Trophoblast cell (in vitro differentiated cells and primary cell): ENCODE measurements around the gene VENTX.

Experiments
- DNase-seq, 2 donors: peaks; one replicate each; pipeline ENCODE4 v3.0.0-alpha.2; 2016
- H2AFZ ChIP-seq: 2 replicates; pipeline ENCODE4 v1.6.1; 2013; ENCODE audit warnings: low read length, moderate library complexity, mild to moderate bottlenecking; ENCODE audit not compliant: insufficient read depth, poor library complexity
- H2AK5ac ChIP-seq: 2 replicates; pipeline ENCODE4 v1.6.1; 2013; ENCODE audit warnings: mild to moderate bottlenecking, low read length
- H2BK120ac ChIP-seq: 2 replicates; pipeline ENCODE4 v1.6.1; 2013; ENCODE audit warnings: low read length, mild to moderate bottlenecking, moderate library complexity; ENCODE audit not compliant: insufficient read depth, poor library complexity
- H2BK12ac ChIP-seq: 2 replicates; pipeline ENCODE4 v1.6.1; 2013; ENCODE audit warnings: mild to moderate bottlenecking, low read length, moderate library complexity
- H2BK5ac ChIP-seq: 2 replicates; pipeline ENCODE4 v1.6.1; 2013; ENCODE audit warnings: low read length, low read depth, moderate library complexity, mild to moderate bottlenecking; ENCODE audit not compliant: poor library complexity
- H3K14ac ChIP-seq: 2 replicates; pipeline ENCODE4 v1.6.1; 2013; ENCODE audit warnings: mild to moderate bottlenecking, low read length
- H3K18ac ChIP-seq: 2 replicates; pipeline ENCODE4 v1.6.1; 2013; ENCODE audit warnings: mild to moderate bottlenecking, low read length
- H3K23ac ChIP-seq: 2 replicates; pipeline ENCODE4 v1.6.1; 2013; ENCODE audit warnings: low read length
- H3K27ac ChIP-seq: 2 replicates; pipeline ENCODE4 v1.5.1; 2013; ENCODE audit warnings: low read depth, mild to moderate bottlenecking, inconsistent platforms, low read length, moderate library complexity
- H3K27me3 ChIP-seq: 2 replicates; pipeline ENCODE4 v1.6.1; 2013; ENCODE audit warnings: inconsistent platforms, mild to moderate bottlenecking, low read length, moderate library complexity; ENCODE audit not compliant: insufficient read depth
- H3K36me3 ChIP-seq, 2 experiments: 1 replicate in 1 of 2; 2 replicates in 1 of 2; pipeline ENCODE4 v1.6.1; 2013; ENCODE audit warnings: low read length in 2 of 2, mild to moderate bottlenecking in 2 of 2, moderate library complexity in 1 of 2; ENCODE audit not compliant: insufficient read depth in 2 of 2, control insufficient read depth in 1 of 2
- H3K4ac ChIP-seq: 2 replicates; pipeline ENCODE4 v1.6.1; 2013; ENCODE audit warnings: low read depth, mild to moderate bottlenecking, low read length, moderate library complexity
- H3K4me1 ChIP-seq, 2 experiments: 1 replicate in 1 of 2; 2 replicates in 1 of 2; pipeline ENCODE4 v1.6.1; 2013; ENCODE audit warnings: low read length in 2 of 2, mild to moderate bottlenecking in 2 of 2, moderate library complexity in 1 of 2; ENCODE audit not compliant: insufficient read depth in 2 of 2, control insufficient read depth in 1 of 2
- H3K4me2 ChIP-seq: 2 replicates; pipeline ENCODE4 v1.6.1; 2013; ENCODE audit warnings: inconsistent platforms, mild to moderate bottlenecking, low read length, moderate library complexity
- H3K4me3 ChIP-seq: 2 replicates; pipeline ENCODE4 v1.5.1; 2013; ENCODE audit warnings: mild to moderate bottlenecking, low read depth, low read length, inconsistent platforms
- H3K79me1 ChIP-seq: one replicate; pipeline ENCODE4 v1.6.1; 2013; ENCODE audit warnings: low read length
- H3K79me2 ChIP-seq: 2 replicates; pipeline ENCODE4 v1.6.1; 2013; ENCODE audit warnings: low read length, mild to moderate bottlenecking; ENCODE audit not compliant: control insufficient read depth, insufficient read depth, poor library complexity
- H3K9ac ChIP-seq: 2 replicates; pipeline ENCODE4 v1.6.1; 2013; ENCODE audit warnings: mild to moderate bottlenecking, low read length
- H3K9me3 ChIP-seq: 2 replicates; pipeline ENCODE4 v1.6.1; 2013; ENCODE audit warnings: low read depth, mild to moderate bottlenecking, control low read depth, inconsistent platforms, low read length; ENCODE audit not compliant: insufficient read depth
- H4K12ac ChIP-seq: 2 replicates; pipeline ENCODE4 v1.6.1; 2013; ENCODE audit warnings: low read depth, mild to moderate bottlenecking, low read length, moderate library complexity
- H4K8ac ChIP-seq: 2 replicates; pipeline ENCODE4 v1.6.1; 2013; ENCODE audit warnings: low read depth, mild to moderate bottlenecking, low read length, moderate library complexity
- H4K91ac ChIP-seq: one replicate; pipeline ENCODE4 v1.6.1; 2013; ENCODE audit warnings: low read depth, mild to moderate bottlenecking, low read length, moderate library complexity
- WGBS: extraction: QIAGEN DNeasy Blood & Tissue Kit; methylation state at CpG from one replicate; pipeline ENCODE4 v1.1.7; 2013; ENCODE audit warnings: missing lambda C conversion rate; ENCODE audit not compliant: insufficient read length, insufficient coverage; ENCODE audit errors: extremely low coverage; 5-methylcytosine and 5-hydroxymethylcytosine counted together

VENTX gene

DNA sequence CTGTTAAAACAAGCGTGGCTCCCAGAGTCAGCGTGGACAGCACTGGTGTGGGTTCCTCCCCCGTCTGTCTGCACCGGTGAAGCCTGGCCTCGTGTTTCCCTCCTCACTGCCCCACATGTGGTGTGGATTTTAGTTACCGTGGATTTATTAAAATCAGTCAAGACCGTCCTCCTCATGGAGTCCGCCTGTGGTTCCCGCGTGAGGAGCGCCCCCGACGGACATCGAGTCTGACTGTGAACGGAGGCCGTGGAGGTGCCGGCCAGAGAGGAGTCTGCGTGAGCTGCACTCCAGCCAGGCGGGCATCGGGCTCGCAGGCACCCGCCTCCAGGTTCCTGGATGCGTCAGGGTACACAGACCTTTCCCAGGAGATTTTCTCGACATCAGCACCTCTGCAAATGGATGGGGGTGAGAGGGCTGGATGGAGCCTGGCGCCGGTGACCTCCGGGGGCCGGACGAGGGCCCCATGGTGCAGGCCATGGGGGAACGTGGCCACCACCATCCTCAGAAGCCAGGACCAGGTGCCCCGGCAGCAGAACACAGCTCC, 33.9 kb upstream of the VENTX start:
- no peak overlapping the region for H3K9ac ChIP-seq
- no peak overlapping the region for H4K8ac ChIP-seq
- no peak overlapping the region for H2AFZ ChIP-seq
- no peaks in the 10 kb centered on the region for H3K27me3 ChIP-seq
- H3K27ac ChIP-seq = no peak overlapping the region
- H3K14ac ChIP-seq = no peak overlapping the region
- no peak overlapping the region for H3K23ac ChIP-seq
- no peaks in the 10 kb centered on the region for H3K36me3 ChIP-seq
- no peaks in the 10 kb centered on the region for H3K4me1 ChIP-seq
- no peak overlapping the region for H2AK5ac ChIP-seq
- no peak overlapping the region for H2BK120ac ChIP-seq
- H3K9me3 ChIP-seq = peaks cover 3% of the 10 kb centered on the region
- H3K4me2 ChIP-seq = no peak overlapping the region
- H2BK12ac ChIP-seq = no peak overlapping the region
- no peak overlapping the region for H4K12ac ChIP-seq
- no peak overlapping the region for H3K18ac ChIP-seq
- H3K79me1 ChIP-seq = no peaks in the 10 kb centered on the region
- H2BK5ac ChIP-seq = no peak overlapping the region
- no peaks in the 10 kb centered on the region for H3K79me2 ChIP-seq
- no peak overlapping the region for H4K91ac ChIP-seq
- no peak overlapping the region for H3K4me3 ChIP-seq
- no peak overlapping the region for H3K4ac ChIP-seq
- no CpG with 5 or more reads among the region's 31 CpGs for WGBS
- no peak for DNase-seq

DNA sequence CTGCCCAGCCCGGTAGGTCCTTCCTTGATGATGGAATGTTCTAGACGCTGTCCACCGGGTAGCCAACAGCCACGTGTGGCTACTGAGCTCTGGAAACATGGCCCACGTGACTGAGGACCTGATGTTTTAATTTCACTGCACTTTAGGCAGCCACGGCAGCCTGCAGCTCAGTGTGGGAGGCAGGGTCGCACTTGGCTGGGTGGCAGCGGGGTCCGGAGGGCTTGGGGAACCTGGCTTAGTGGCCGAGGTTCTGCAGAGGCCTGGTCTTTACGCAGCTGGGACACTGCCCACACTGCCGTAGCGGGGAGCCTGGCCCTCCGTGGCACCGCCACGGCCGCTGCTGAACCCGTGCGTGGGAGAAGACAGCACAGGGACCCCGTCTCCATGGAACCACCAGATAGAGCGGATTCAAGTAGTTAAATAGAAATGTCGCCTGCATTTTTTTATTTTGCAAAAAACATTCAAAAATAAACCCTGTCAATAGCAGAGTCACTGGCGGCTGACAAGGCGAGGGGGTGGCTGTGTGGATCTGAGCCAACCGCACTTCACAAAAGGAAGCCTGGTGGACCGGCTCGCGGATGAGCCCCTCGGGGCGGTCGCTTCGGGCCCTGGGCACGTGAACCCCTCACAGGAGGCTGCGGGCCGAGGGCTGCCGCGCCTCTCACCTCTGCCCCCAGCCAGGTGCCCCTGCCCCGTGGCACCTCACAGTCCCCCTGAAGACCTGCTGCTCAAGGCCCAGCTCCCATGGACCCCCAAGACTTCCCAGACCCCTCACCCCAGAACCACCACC, 33.2 kb upstream of the VENTX start:
- no peak overlapping the region for H4K8ac ChIP-seq
- H4K12ac ChIP-seq = no peak overlapping the region
- no peak overlapping the region for H2BK5ac ChIP-seq
- no peak overlapping the region for H2AK5ac ChIP-seq
- no peak for DNase-seq
- H3K9ac ChIP-seq = no peak overlapping the region
- H3K4me2 ChIP-seq = no peak overlapping the region
- H3K23ac ChIP-seq = no peak overlapping the region
- no peaks in the 10 kb centered on the region for H3K36me3 ChIP-seq
- no peaks in the 10 kb centered on the region for H3K27me3 ChIP-seq
- no peaks in the 10 kb centered on the region for H3K4me1 ChIP-seq
- no peaks in the 10 kb centered on the region for H3K79me2 ChIP-seq
- no peak overlapping the region for H3K18ac ChIP-seq
- no CpG with 5 or more reads among the region's 38 CpGs for WGBS
- no peaks in the 10 kb centered on the region for H3K79me1 ChIP-seq
- no peak overlapping the region for H3K14ac ChIP-seq
- no peak overlapping the region for H2AFZ ChIP-seq
- H3K4ac ChIP-seq = no peak overlapping the region
- no peak overlapping the region for H4K91ac ChIP-seq
- H2BK120ac ChIP-seq = no peak overlapping the region
- peaks cover 9% of the 10 kb centered on the region for H3K9me3 ChIP-seq
- H2BK12ac ChIP-seq = no peak overlapping the region
- H3K27ac ChIP-seq = no peak overlapping the region
- no peak overlapping the region for H3K4me3 ChIP-seq

- Histone ChIP-seq H3K79me1 (no peaks in the 10 kb centered on the region), H2AK5ac (no peak overlapping the region), H3K9me3 (peaks cover 11% of the 10 kb centered on the region), H3K4ac (no peak overlapping the region), H3K4me2 (no peak overlapping the region), H3K27me3 (no peaks in the 10 kb centered on the region), H2BK5ac (no peak overlapping the region), H3K18ac (no peak overlapping the region), H3K23ac (no peak overlapping the region), H3K27ac (no peak overlapping the region), H3K14ac (no peak overlapping the region), H3K4me1 (no peaks in the 10 kb centered on the region), H3K36me3 (no peaks in the 10 kb centered on the region), H2BK12ac (no peak overlapping the region), H4K91ac (no peak overlapping the region), H4K8ac (no peak overlapping the region), H2AFZ (no peak overlapping the region), H4K12ac (no peak overlapping the region), H3K4me3 (no peak overlapping the region), H2BK120ac (no peak overlapping the region), H3K9ac (no peak overlapping the region), H3K79me2 (no peaks in the 10 kb centered on the region)
- no CpG with 5 or more reads among the region's 23 CpGs for WGBS
- DNase-seq = no peak
Measured at GRCh38 chr10:133205146-133205545, 32.5 kb upstream of the VENTX start.

DNA sequence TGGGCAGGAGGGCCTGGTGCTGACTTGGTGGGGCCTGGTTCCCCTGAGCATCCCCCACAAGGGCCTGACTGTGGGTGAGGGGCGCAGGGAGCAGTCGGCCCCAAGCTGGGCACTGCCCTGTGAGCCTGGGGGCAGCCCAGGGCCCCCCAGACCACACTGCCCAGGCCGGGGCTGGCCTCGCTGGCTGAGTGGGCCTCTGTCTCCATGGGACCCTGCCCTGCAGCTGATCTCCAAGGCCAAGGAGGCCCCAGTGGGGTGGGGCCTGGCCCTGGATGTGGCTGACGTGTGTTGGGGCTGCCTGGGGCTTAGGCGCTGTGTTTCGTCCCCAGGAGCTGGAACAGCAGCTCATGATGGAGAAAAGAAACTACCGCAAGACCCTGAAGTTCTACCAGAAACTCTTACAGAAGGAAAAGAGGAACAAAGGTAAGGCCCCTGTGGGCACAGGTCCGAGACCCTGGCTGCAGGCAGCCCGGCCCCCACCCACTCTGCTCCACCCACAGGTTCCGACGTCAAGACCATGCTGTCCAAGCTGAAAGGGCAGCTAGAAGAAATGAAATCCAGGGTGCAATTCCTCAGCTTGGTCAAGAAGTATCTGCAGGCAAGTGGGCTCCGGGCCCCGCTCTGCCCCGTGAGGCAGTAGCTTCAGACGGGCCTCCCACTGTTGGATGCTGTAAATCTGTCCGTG, 31.2 kb upstream of the VENTX start:
- no peak overlapping the region for H3K4ac ChIP-seq
- no peak overlapping the region for H4K91ac ChIP-seq
- H3K27me3 ChIP-seq = no peaks in the 10 kb centered on the region
- no CpG with 5 or more reads among the region's 17 CpGs for WGBS
- no peak overlapping the region for H2BK5ac ChIP-seq
- H2BK120ac ChIP-seq = no peak overlapping the region
- no peak overlapping the region for H4K8ac ChIP-seq
- no peaks in the 10 kb centered on the region for H3K36me3 ChIP-seq
- H3K9ac ChIP-seq = no peak overlapping the region
- H3K4me2 ChIP-seq = no peak overlapping the region
- no peak overlapping the region for H3K4me3 ChIP-seq
- H4K12ac ChIP-seq = no peak overlapping the region
- no peak overlapping the region for H2BK12ac ChIP-seq
- H3K14ac ChIP-seq = no peak overlapping the region
- no peaks in the 10 kb centered on the region for H3K4me1 ChIP-seq
- no peaks in the 10 kb centered on the region for H3K79me1 ChIP-seq
- H3K23ac ChIP-seq = no peak overlapping the region
- no peak overlapping the region for H3K18ac ChIP-seq
- no peak overlapping the region for H2AFZ ChIP-seq
- H3K79me2 ChIP-seq = no peaks in the 10 kb centered on the region
- no peak overlapping the region for H3K27ac ChIP-seq
- DNase-seq = no peak
- H2AK5ac ChIP-seq = no peak overlapping the region
- peaks cover 11% of the 10 kb centered on the region for H3K9me3 ChIP-seq
